ENCODE data around the gene CARS1. TPM values are rescaled to one million over a fixed set of nuclear protein-coding genes. Genes with fewer than 3 reads are reported as not detected.

The CARS1 gene
- total and polyA plus RNA-seq, 2 donors = 19.1 to 30.3 TPM

DNA sequence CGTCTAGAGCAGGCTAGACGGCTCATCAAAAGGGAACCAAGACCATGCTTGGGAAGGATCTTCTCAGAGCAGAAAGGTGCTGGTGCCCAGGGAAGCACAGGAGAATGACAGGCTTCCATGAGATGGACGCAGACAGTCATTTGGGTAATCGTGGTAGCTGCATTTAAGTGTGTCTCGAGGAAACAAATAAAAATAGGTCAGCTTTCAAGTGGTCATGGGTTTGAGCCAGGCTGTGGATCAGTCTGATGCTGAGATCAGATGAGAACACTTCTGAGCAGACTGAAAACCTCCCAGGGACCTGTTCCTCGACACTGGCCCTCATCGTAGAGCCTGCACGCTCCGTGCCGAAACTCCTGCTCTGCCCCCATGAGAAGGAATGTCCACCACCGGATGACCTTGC, 4.7 kb downstream of the CARS1 start:
- Histone ChIP-seq H3K36me3 (ENCODE audit: control insufficient read depth in 2 of 2, insufficient read depth in 2 of 2, low read length in 1 of 2) (peaks cover 6 to 7% of the 10 kb centered on the region in 2 donors), H3K27ac (ENCODE audit: low read depth in 1 of 2, low read length in 1 of 2) (no peak overlapping the region), H3K27me3 (ENCODE audit: control insufficient read depth in 2 of 2, insufficient read depth in 1 of 2, low read length in 1 of 2) (no peaks in the 10 kb centered on the region), H3K9me3 (ENCODE audit: control insufficient read depth in 2 of 2, insufficient read depth in 1 of 2, low read length in 1 of 2) (no peaks in the 10 kb centered on the region), H3K4me3 (ENCODE audit: low read length in 2 of 2) (no peak overlapping the region), H3K4me1 (ENCODE audit: control insufficient read depth in 2 of 2, insufficient read depth in 2 of 2, low read length in 2 of 2) (peaks cover 7 to 16% of the 10 kb centered on the region in 2 donors)
- 98% methylated on average over 11 of the region's 11 CpGs for WGBS
- DNase-seq (ENCODE audit: low read depth in 6 of 9, low spot score in 9 of 9) = no peak

DNA sequence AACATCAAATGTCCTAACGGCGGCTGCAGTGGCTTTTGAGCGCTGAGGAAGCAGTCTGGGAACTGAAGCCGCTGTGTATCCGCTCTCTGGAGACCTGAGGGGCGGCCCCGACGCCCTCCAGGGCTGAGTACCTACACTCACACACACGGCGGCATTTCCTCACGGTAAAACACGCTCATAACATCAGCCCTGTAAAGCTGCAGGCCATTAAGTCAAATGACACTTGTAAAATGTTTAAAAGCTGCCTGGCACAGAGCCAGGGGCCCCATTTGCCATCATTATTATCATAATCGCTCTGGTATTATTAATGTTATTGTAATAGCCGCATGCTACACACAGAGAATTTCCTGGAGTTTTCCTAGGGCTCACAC, 5.1 kb downstream of the CARS1 start:
- H3K4me1 ChIP-seq (ENCODE audit: control insufficient read depth in 2 of 2, insufficient read depth in 2 of 2, low read length in 2 of 2) = peaks cover 5 to 14% of the 10 kb centered on the region in 2 donors
- no peak for DNase-seq (ENCODE audit: low read depth in 6 of 9, low spot score in 9 of 9)
- H3K27ac ChIP-seq (ENCODE audit: low read depth in 1 of 2, low read length in 1 of 2) = no peak overlapping the region
- H3K9me3 ChIP-seq (ENCODE audit: control insufficient read depth in 2 of 2, insufficient read depth in 1 of 2, low read length in 1 of 2) = no peaks in the 10 kb centered on the region
- 55% methylated on average over 14 of the region's 14 CpGs for WGBS
- no peak overlapping the region for H3K4me3 ChIP-seq (ENCODE audit: low read length in 2 of 2)
- H3K27me3 ChIP-seq (ENCODE audit: control insufficient read depth in 2 of 2, insufficient read depth in 1 of 2, low read length in 1 of 2) = no peaks in the 10 kb centered on the region
- H3K36me3 ChIP-seq (ENCODE audit: control insufficient read depth in 2 of 2, insufficient read depth in 2 of 2, low read length in 1 of 2) = peaks cover 9 to 10% of the 10 kb centered on the region in 2 donors

- 72% methylated on average over 13 of the region's 13 CpGs for WGBS
- H3K4me1 ChIP-seq (ENCODE audit: control insufficient read depth in 2 of 2, insufficient read depth in 2 of 2, low read length in 2 of 2) = peaks cover 5 to 10% of the 10 kb centered on the region in 2 donors
- H3K9me3 ChIP-seq (ENCODE audit: control insufficient read depth in 2 of 2, insufficient read depth in 1 of 2, low read length in 1 of 2) = no peaks in the 10 kb centered on the region
- no peak for DNase-seq (ENCODE audit: low read depth in 6 of 9, low spot score in 9 of 9)
- peaks cover 9 to 12% of the 10 kb centered on the region in 2 donors for H3K36me3 ChIP-seq (ENCODE audit: control insufficient read depth in 2 of 2, insufficient read depth in 2 of 2, low read length in 1 of 2)
- H3K27me3 ChIP-seq (ENCODE audit: control insufficient read depth in 2 of 2, insufficient read depth in 1 of 2, low read length in 1 of 2) = no peaks in the 10 kb centered on the region
- no peak overlapping the region for H3K4me3 ChIP-seq (ENCODE audit: low read length in 2 of 2)
- no peak overlapping the region for H3K27ac ChIP-seq (ENCODE audit: low read depth in 1 of 2, low read length in 1 of 2)
These were observed 5.8 kb downstream of the CARS1 start for GRCh38 chr11:3051196-3052108.

DNA sequence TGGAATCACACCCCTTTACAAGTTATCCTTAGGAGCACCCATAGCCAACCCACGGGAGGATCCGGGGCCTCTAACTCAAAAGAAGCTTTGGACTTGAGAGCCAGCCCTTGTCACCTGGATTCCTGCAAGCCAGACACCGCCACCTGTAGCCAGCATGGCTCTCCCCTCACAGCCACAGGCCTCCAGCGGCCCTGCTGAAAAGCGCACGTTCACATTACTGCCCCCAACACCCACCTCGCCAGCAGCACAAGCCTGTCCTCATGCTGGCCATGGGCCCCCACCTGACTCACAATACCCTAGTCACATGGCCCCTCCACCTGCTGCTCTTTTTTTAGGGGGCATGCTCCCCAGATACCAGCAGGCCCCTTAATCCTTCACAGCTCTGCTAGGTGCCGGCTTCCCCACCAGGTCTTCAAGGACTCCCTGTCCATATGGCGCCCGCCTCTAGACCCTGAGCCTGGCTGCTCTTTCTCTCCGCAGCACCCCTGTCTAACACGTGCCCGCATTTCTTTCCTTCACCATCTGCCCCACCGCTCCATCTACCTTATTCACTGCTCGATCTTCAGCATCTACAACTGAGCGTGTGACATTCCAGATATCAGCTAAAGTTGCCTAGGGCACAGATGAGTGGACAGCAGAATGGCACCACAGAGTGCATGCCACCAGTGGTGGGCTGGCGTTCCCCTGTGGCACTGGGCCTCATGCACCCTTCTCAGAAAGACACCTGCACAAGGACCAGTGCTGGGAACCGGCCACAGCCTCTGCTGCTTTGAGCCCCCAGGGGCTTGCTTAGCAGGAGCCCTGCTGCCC, 6.6 kb downstream of the CARS1 start:
- no peak overlapping the region for H3K27ac ChIP-seq (ENCODE audit: low read depth in 1 of 2, low read length in 1 of 2)
- no peaks in the 10 kb centered on the region for H3K9me3 ChIP-seq (ENCODE audit: control insufficient read depth in 2 of 2, insufficient read depth in 1 of 2, low read length in 1 of 2)
- DNase-seq (ENCODE audit: low read depth in 6 of 9, low spot score in 9 of 9) = no peak
- H3K36me3 ChIP-seq (ENCODE audit: control insufficient read depth in 2 of 2, insufficient read depth in 2 of 2, low read length in 1 of 2) = peaks cover 14% of the 10 kb centered on the region in 2 donors
- peaks cover 0 to 3% of the 10 kb centered on the region in 2 donors for H3K4me1 ChIP-seq (ENCODE audit: control insufficient read depth in 2 of 2, insufficient read depth in 2 of 2, low read length in 2 of 2)
- WGBS = 96% methylated on average over 18 of the region's 18 CpGs
- H3K27me3 ChIP-seq (ENCODE audit: control insufficient read depth in 2 of 2, insufficient read depth in 1 of 2, low read length in 1 of 2) = no peaks in the 10 kb centered on the region
- H3K4me3 ChIP-seq (ENCODE audit: low read length in 2 of 2) = no peak overlapping the region

- H3K27me3 ChIP-seq (ENCODE audit: control insufficient read depth in 2 of 2, insufficient read depth in 1 of 2, low read length in 1 of 2) = no peaks in the 10 kb centered on the region
- H3K36me3 ChIP-seq (ENCODE audit: control insufficient read depth in 2 of 2, insufficient read depth in 2 of 2, low read length in 1 of 2) = peaks cover 13 to 14% of the 10 kb centered on the region in 2 donors
- H3K27ac ChIP-seq (ENCODE audit: low read depth in 1 of 2, low read length in 1 of 2) = no peak overlapping the region
- no peaks in the 10 kb centered on the region for H3K9me3 ChIP-seq (ENCODE audit: control insufficient read depth in 2 of 2, insufficient read depth in 1 of 2, low read length in 1 of 2)
- peaks cover 0 to 3% of the 10 kb centered on the region in 2 donors for H3K4me1 ChIP-seq (ENCODE audit: control insufficient read depth in 2 of 2, insufficient read depth in 2 of 2, low read length in 2 of 2)
- no peak overlapping the region for H3K4me3 ChIP-seq (ENCODE audit: low read length in 2 of 2)
- WGBS = 91% methylated on average over 18 of the region's 18 CpGs
- DNase-seq (ENCODE audit: low read depth in 6 of 9, low spot score in 9 of 9) = peak in 1 of 9 donors; percentile 20
These were observed 7.6 kb downstream of the CARS1 start for GRCh38 chr11:3049430-3050243.

GRCh38 chr11:3047637-3048036, 9.6 kb downstream of the CARS1 start:
- H3K27me3 ChIP-seq (ENCODE audit: control insufficient read depth in 2 of 2, insufficient read depth in 1 of 2, low read length in 1 of 2) = no peaks in the 10 kb centered on the region
- DNase-seq (ENCODE audit: low read depth in 6 of 9, low spot score in 9 of 9) = no peak
- H3K4me1 ChIP-seq (ENCODE audit: control insufficient read depth in 2 of 2, insufficient read depth in 2 of 2, low read length in 2 of 2) = peaks cover 0 to 3% of the 10 kb centered on the region in 2 donors
- 97% methylated on average over 16 of the region's 16 CpGs for WGBS
- no peaks in the 10 kb centered on the region for H3K9me3 ChIP-seq (ENCODE audit: control insufficient read depth in 2 of 2, insufficient read depth in 1 of 2, low read length in 1 of 2)
- no peak overlapping the region for H3K27ac ChIP-seq (ENCODE audit: low read depth in 1 of 2, low read length in 1 of 2)
- H3K36me3 ChIP-seq (ENCODE audit: control insufficient read depth in 2 of 2, insufficient read depth in 2 of 2, low read length in 1 of 2) = peaks cover 9 to 10% of the 10 kb centered on the region in 2 donors
- no peak overlapping the region for H3K4me3 ChIP-seq (ENCODE audit: low read length in 2 of 2)

- 84% methylated on average over 8 of the region's 8 CpGs for WGBS
- Histone ChIP-seq H3K36me3 (ENCODE audit: control insufficient read depth in 2 of 2, insufficient read depth in 2 of 2, low read length in 1 of 2) (peaks cover 14 to 16% of the 10 kb centered on the region in 2 donors), H3K4me1 (ENCODE audit: control insufficient read depth in 2 of 2, insufficient read depth in 2 of 2, low read length in 2 of 2) (no peaks in the 10 kb centered on the region)
These were observed 10.6 kb downstream of the CARS1 start for GRCh38 chr11:3046641-3047040.

GRCh38 chr11:3046190-3046589, 11.0 kb downstream of the CARS1 start:
- Histone ChIP-seq H3K36me3 (ENCODE audit: control insufficient read depth in 2 of 2, insufficient read depth in 2 of 2, low read length in 1 of 2) (peaks cover 15 to 20% of the 10 kb centered on the region in 2 donors), H3K27me3 (ENCODE audit: control insufficient read depth in 2 of 2, insufficient read depth in 1 of 2, low read length in 1 of 2) (no peaks in the 10 kb centered on the region), H3K27ac (ENCODE audit: low read depth in 1 of 2, low read length in 1 of 2) (no peak overlapping the region), H3K4me3 (ENCODE audit: low read length in 2 of 2) (no peak overlapping the region), H3K9me3 (ENCODE audit: control insufficient read depth in 2 of 2, insufficient read depth in 1 of 2, low read length in 1 of 2) (no peaks in the 10 kb centered on the region), H3K4me1 (ENCODE audit: control insufficient read depth in 2 of 2, insufficient read depth in 2 of 2, low read length in 2 of 2) (no peaks in the 10 kb centered on the region)
- no peak for DNase-seq (ENCODE audit: low read depth in 6 of 9, low spot score in 9 of 9)
- 96% methylated on average over 12 of the region's 12 CpGs for WGBS

More at GRCh38 chr11:3046641-3047040, 10.6 kb downstream of the CARS1 start:
- no peak for DNase-seq (ENCODE audit: low read depth in 6 of 9, low spot score in 9 of 9)
- Histone ChIP-seq H3K27me3 (ENCODE audit: control insufficient read depth in 2 of 2, insufficient read depth in 1 of 2, low read length in 1 of 2) (no peaks in the 10 kb centered on the region), H3K9me3 (ENCODE audit: control insufficient read depth in 2 of 2, insufficient read depth in 1 of 2, low read length in 1 of 2) (no peaks in the 10 kb centered on the region), H3K27ac (ENCODE audit: low read depth in 1 of 2, low read length in 1 of 2) (no peak overlapping the region), H3K4me3 (ENCODE audit: low read length in 2 of 2) (no peak overlapping the region)

Data from thymus (tissue), 11 donors.